OCI-LY7 (cell line): ENCODE measurements around the gene CCIN.

Experiments
- CTCF ChIP-seq: fragments of 200-600 bp; sonication (generic); conservative IDR thresholded peaks from 2 replicates; pipeline ENCODE4 v1.5.1; 2014; ENCODE audit warnings: mild to moderate bottlenecking, antibody characterized with exemption, low read length, moderate library complexity, mixed read lengths
- EZH2phosphoT487 ChIP-seq: fragments of 200-600 bp; sonication (generic); IDR thresholded peaks from 2 replicates; pipeline ENCODE4 v1.6.1; 2018; ENCODE audit warnings: low read depth, borderline replicate concordance, mild to moderate bottlenecking, mixed run types, antibody characterized with exemption, low read length, moderate library complexity, mixed read lengths

GRCh38 chr9:36192196-36192595 is 23.0 kb downstream of the CCIN start:
- no peak for TF ChIP-seq CTCF
- no peak for TF ChIP-seq EZH2phosphoT487
